Calu3 (cell line): Measurements from ENCODE around the gene MASP1. TPM values are rescaled to one million over a fixed set of nuclear protein-coding genes. Genes with fewer than 3 reads are reported as not detected.

Experiments
- BruUV-seq: library from RNA; stranded (reverse); fragments of 400-500 nt; replicated peaks from 2 replicates; lab custom pipeline; 2021; lab: Mats Ljungman, UMichigan
- CTCF ChIA-PET: fragments of 300-600 bp; sonication (Branson Sonifier 250); formaldehyde crosslinking; loops from one replicate; lab custom pipeline; 2022; ENCODE audit warnings: antibody characterized with exemption; lab: Charles Lee
- DNase-seq: peaks from one replicate; pipeline ENCODE4 v3.0.0; 2022
- H3K27ac Mint-ChIP-seq: one replicate; pipeline ENCODE4 v1.8.0; 2022; ENCODE audit warnings: mixed read lengths; ENCODE audit not compliant: unreplicated experiment
- H3K27me3 Mint-ChIP-seq: one replicate; pipeline ENCODE4 v1.8.0; 2022; ENCODE audit warnings: mixed read lengths; ENCODE audit not compliant: unreplicated experiment
- H3K36me3 Mint-ChIP-seq: one replicate; pipeline ENCODE4 v1.8.0; 2022; ENCODE audit warnings: mild to moderate bottlenecking, moderate library complexity, mixed read lengths; ENCODE audit not compliant: insufficient read depth, unreplicated experiment
- H3K4me1 Mint-ChIP-seq: one replicate; pipeline ENCODE4 v1.8.0; 2022; ENCODE audit warnings: mild to moderate bottlenecking, low read depth, mixed read lengths; ENCODE audit not compliant: unreplicated experiment
- H3K4me3 Mint-ChIP-seq: one replicate; pipeline ENCODE4 v1.8.0; 2022; ENCODE audit warnings: mild to moderate bottlenecking, low read depth, moderate library complexity, mixed read lengths; ENCODE audit not compliant: unreplicated experiment
- H3K9me3 Mint-ChIP-seq: one replicate; pipeline ENCODE4 v1.8.0; 2022; ENCODE audit warnings: low read depth, mixed read lengths; ENCODE audit not compliant: unreplicated experiment
- CTCF ChIP-seq: fragments of 200-600 bp; IDR thresholded peaks from one replicate; pipeline ENCODE4 v1.8.0; 2022; ENCODE audit warnings: antibody characterized with exemption; ENCODE audit not compliant: unreplicated experiment
- intact Hi-C: fragments of 100-400 bp; cut with micrococcal nuclease; formaldehyde crosslinking; loops from one replicate; pipeline ENCODE4 v1.10.0; 2022; ENCODE audit not compliant: unreplicated experiment
- total RNA-seq: library from RNA; stranded (reverse); gene quantifications from 2 replicates; pipeline ENCODE4 v1.2.3, GENCODE V29; 2022

The MASP1 gene
- total RNA-seq, 1 experiment from 2014 or later = 0.59 TPM

GRCh38 chr3:187295316-187296034, 3.9 kb upstream of the MASP1 start:
- TF ChIP-seq CTCF = peak; percentile 48
- Mint-ChIP-seq H3K9me3 (no peaks in the 10 kb centered on the region), H3K4me1 (peaks cover 17% of the 10 kb centered on the region), H3K27me3 (no peaks in the 10 kb centered on the region), H3K4me3 (no peak overlapping the region), H3K36me3 (no peaks in the 10 kb centered on the region), H3K27ac (no peak overlapping the region)
- BruUV-seq = no TSS peak
- CTCF ChIA-PET = interaction anchor here (0.6 to 1.7 kb wide), 3 partner anchors 75 to 182 kb away, joined by 3 to 22 read pairs (median 6); no protein-coding TSS in a partner anchor
- DNase-seq = no peak
- intact Hi-C loops = loop anchor here (1.0 to 10.0 kb wide), 3 partner anchors 75 to 451 kb away; partner anchors contain the start of gene ADIPOQ

GRCh38 chr3:187293516-187294430, 2.2 kb upstream of the MASP1 start:
- no peak for DNase-seq
- H3K27ac Mint-ChIP-seq = no peak overlapping the region
- no peaks in the 10 kb centered on the region for H3K27me3 Mint-ChIP-seq
- peaks cover 17% of the 10 kb centered on the region for H3K4me1 Mint-ChIP-seq
- CTCF ChIA-PET = interaction anchor here (1.3 to 1.7 kb wide), 2 partner anchors 15 to 74 kb away, joined by 3 to 22 read pairs; no protein-coding TSS in a partner anchor
- no peaks in the 10 kb centered on the region for H3K36me3 Mint-ChIP-seq
- TF ChIP-seq CTCF = no peak
- intact Hi-C loops = loop anchor here (10.0 kb wide), 1 partner anchor 449 kb away; the partner anchor contains the start of gene ADIPOQ
- BruUV-seq = no TSS peak
- no peak overlapping the region for H3K4me3 Mint-ChIP-seq
- no peaks in the 10 kb centered on the region for H3K9me3 Mint-ChIP-seq

- CTCF ChIA-PET = interaction anchor here (0.9 to 1.3 kb wide), 2 partner anchors 14 to 73 kb away, joined by 3 to 7 read pairs; no protein-coding TSS in a partner anchor
Measured at GRCh38 chr3:187292631-187293515, 1.3 kb upstream of the MASP1 start.

More at GRCh38 chr3:187292631-187293515, 1.3 kb upstream of the MASP1 start:
- intact Hi-C loops = loop anchor here (10.0 kb wide), 1 partner anchor 448 kb away; the partner anchor contains the start of gene ADIPOQ
- Mint-ChIP-seq H3K9me3 (no peaks in the 10 kb centered on the region), H3K4me1 (peaks cover 17% of the 10 kb centered on the region), H3K4me3 (no peak overlapping the region), H3K27me3 (no peaks in the 10 kb centered on the region), H3K27ac (no peak overlapping the region), H3K36me3 (no peaks in the 10 kb centered on the region)
- no peak for TF ChIP-seq CTCF
- DNase-seq = no peak
- no TSS peak for BruUV-seq
